Loucy (cell line): Measurements from ENCODE around the gene XG.

Experiments used
- CTCF ChIP-seq: fragments of 200-600 bp; sonication (generic); conservative IDR thresholded peaks from 2 replicates; pipeline ENCODE4 v1.5.1; 2014; ENCODE audit warnings: mild to moderate bottlenecking, antibody characterized with exemption, low read length
- EZH2phosphoT487 ChIP-seq: fragments of 200-600 bp; IDR thresholded peaks from 2 replicates; pipeline ENCODE4 v1.6.1; 2018; ENCODE audit warnings: antibody characterized with exemption, mild to moderate bottlenecking, moderate library complexity, borderline replicate concordance

- TF ChIP-seq CTCF, result no peak
- no peak for TF ChIP-seq EZH2phosphoT487
Observed at GRCh38 chrX:2824886-2825285, 73.0 kb downstream of the XG start.
